Left lung (tissue), 10 donors: Measurements from ENCODE around the gene CLDN5. TPM values are rescaled to one million over a fixed set of nuclear protein-coding genes. Genes with fewer than 3 reads are reported as not detected.
A peak's percentile ranks its signal among the peaks of the same experiment; 100 is the strongest.
"Not testable (repeated sequence)": the region's sequence is repeated elsewhere in the genome, so short reads cannot be mapped to it uniquely, and the experiment has no call there.

ENCODE experiments used
- ATAC-seq: fragments of 200-7000 bp; cut with Tn5 transposase; one replicate; pipeline ENCODE4 v1.9.1; 2020; ENCODE audit warnings: moderate library complexity
- DNase-seq, 4 donors: peaks; one replicate each; pipeline ENCODE4 v3.0.0-alpha.2; 2013 to 2020
- H3K27ac ChIP-seq, 2 donors: fragments of 200-600 bp; sonication (generic) in 1 of 2; one replicate each; pipeline versions ENCODE4 v1.5.0 to v1.8.0; 2020 to 2021
- H3K27me3 ChIP-seq, 2 donors: fragments of 200-600 bp; sonication (generic) in 1 of 2; one replicate each; pipeline versions ENCODE4 v1.5.0 to v1.8.0; 2020 to 2021
- H3K36me3 ChIP-seq, 2 donors: fragments of 200-600 bp; sonication (generic) in 1 of 2; one replicate each; pipeline versions ENCODE4 v1.5.0 to v1.8.0; 2020 to 2021
- H3K4me1 ChIP-seq, 2 donors: fragments of 200-600 bp; one replicate each; pipeline ENCODE4 v1.8.0; 2021
- H3K4me3 ChIP-seq, 2 donors: fragments of 200-600 bp; sonication (generic) in 1 of 2; one replicate each; pipeline versions ENCODE4 v1.5.0 to v1.8.0; 2020 to 2021; ENCODE audit warnings: mild to moderate bottlenecking in 1 of 2
- H3K9me3 ChIP-seq, 2 donors: fragments of 200-600 bp; sonication (generic) in 1 of 2; one replicate each; pipeline versions ENCODE4 v1.5.0 to v1.8.0; 2020 to 2021
- intact Hi-C, 2 donors: fragments of 100-400 bp; cut with DNase I; formaldehyde crosslinking; loops; one replicate each; pipeline versions ENCODE4 v1.11.2 to v1.14.2; 2022
- polyA plus RNA-seq, 6 donors: library from polyadenylated mRNA; unstranded; fragments of 120-200 nt; gene quantifications; one replicate each; pipeline ENCODE4 v1.2.1, GENCODE V29; 2013; ENCODE audit not compliant: insufficient read length in 6 of 6
- total RNA-seq, 2 donors: library from RNA; stranded (reverse); fragmentation: NEBNext Ultra II Directional; extraction: Animal tissue kit (Norgen Biotek cat#: 25700); gene quantifications; one replicate each; pipeline ENCODE4 v1.2.1, GENCODE V29; 2021
- TF ChIP-seq, protein P1 (sequence below), 2 donors: fragments of 200-600 bp; sonication (generic) in 1 of 2; IDR thresholded peaks; one replicate each; pipeline versions ENCODE4 v1.5.0 to v1.8.0; 2021; ENCODE audit warnings: antibody characterized with exemption in 2 of 2
- donor health status: DM: no; HTN: yes; CAD: no.
- donor health status: DM: no; HTN: no; CAD: no.

Gene CLDN5
- total and polyA plus RNA-seq, 8 donors: 56.4 to 90.7 (median 70.8) TPM

DNA sequence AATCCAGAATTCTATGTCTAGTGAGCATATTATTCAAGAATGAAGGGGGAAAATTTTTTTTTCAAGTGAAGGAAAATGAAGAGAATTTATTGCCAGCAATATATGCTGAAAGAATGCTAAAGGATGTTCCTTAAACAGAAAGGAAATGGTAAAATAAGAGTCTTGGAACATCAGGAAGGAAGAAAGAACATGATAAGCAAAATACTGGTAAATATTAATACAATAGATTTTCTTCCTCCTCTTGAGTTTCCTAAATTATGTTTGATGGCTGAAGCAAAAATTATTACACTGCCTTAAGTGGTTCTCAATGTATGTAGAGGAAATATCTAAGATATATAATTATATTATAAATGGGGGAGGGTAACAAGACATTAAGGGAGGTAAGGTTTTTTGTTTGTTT lies 9.6 kb upstream of the CLDN5 start:
- Histone ChIP-seq H3K36me3 (no peaks in the 10 kb centered on the region), H3K9me3 (no peaks in the 10 kb centered on the region), H3K4me1 (no peaks in the 10 kb centered on the region), H3K4me3 (no peak overlapping the region), H3K27me3 (no peaks in the 10 kb centered on the region), H3K27ac (peak overlapping the region in 1 of 2 donors; percentile 6)
- TF ChIP-seq, protein P1, sequence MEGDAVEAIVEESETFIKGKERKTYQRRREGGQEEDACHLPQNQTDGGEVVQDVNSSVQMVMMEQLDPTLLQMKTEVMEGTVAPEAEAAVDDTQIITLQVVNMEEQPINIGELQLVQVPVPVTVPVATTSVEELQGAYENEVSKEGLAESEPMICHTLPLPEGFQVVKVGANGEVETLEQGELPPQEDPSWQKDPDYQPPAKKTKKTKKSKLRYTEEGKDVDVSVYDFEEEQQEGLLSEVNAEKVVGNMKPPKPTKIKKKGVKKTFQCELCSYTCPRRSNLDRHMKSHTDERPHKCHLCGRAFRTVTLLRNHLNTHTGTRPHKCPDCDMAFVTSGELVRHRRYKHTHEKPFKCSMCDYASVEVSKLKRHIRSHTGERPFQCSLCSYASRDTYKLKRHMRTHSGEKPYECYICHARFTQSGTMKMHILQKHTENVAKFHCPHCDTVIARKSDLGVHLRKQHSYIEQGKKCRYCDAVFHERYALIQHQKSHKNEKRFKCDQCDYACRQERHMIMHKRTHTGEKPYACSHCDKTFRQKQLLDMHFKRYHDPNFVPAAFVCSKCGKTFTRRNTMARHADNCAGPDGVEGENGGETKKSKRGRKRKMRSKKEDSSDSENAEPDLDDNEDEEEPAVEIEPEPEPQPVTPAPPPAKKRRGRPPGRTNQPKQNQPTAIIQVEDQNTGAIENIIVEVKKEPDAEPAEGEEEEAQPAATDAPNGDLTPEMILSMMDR (IDR thresholded peaks at IDR 0.05): no peak
- intact Hi-C loops: no loop called here
- no peak for ATAC-seq
- no peak for DNase-seq

DNA sequence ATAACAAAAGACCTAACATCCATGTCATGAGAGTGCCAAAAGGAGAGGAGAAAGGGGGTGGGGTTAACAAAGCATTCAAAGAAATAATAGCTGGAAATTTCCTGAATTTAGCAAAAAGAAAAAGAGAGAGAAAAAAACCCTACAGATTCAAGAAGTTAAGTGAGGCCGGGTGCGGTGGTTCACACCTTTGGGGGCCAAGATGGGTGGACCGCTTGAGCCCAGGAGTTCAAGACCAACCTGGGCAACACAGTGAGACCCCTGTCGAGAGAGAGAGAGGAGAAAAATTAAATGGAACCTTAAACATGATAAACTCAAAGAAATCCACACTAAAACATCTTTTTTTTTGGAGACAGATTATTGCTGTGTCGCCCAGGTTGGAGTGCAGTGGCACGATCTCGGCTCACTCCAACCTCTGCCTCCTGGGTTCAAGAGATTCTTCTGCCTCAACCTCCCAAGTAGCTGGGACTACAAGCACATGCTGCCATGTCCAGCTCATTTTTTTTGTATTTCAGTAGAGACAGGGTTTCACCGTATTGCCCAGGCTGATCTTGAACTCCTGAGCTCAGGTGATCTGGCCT lies 8.9 kb upstream of the CLDN5 start:
- TF ChIP-seq, protein P1 (IDR thresholded peaks at IDR 0.05): no peak
- no peaks in the 10 kb centered on the region for H3K9me3 ChIP-seq
- intact Hi-C loops: no loop called here
- H3K27ac ChIP-seq: peak overlapping the region in 1 of 2 donors; percentile 6
- H3K4me1 ChIP-seq: no peaks in the 10 kb centered on the region
- no peak overlapping the region for H3K4me3 ChIP-seq
- DNase-seq (no peak), ATAC-seq (no peak)
- H3K36me3 ChIP-seq: no peaks in the 10 kb centered on the region
- no peaks in the 10 kb centered on the region for H3K27me3 ChIP-seq

DNA sequence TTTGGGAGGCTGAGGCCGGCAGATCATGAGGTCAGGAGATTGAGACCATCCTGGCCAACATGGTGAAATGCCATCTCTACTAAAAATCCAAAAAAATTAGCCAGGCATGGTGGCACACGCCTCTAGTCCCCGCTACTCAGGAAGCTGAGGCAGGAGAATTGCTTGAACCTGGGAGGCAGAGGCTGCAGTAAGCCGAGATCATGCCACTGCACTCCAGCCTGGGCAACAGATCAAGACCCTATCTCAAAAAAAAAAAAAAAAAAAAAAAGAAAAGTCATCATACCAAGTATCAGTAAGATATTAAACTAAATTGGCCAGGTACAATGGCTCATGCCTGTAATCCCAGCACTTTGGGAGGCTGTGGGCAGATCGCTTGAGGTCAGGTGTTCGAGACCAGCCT lies 7.1 kb upstream of the CLDN5 start:
- DNase-seq, intact Hi-C loops, H3K9me3 ChIP-seq, ATAC-seq, H3K4me3 ChIP-seq, H3K27ac ChIP-seq, H3K36me3 ChIP-seq, H3K27me3 ChIP-seq: not testable (repeated sequence)
- H3K4me1 ChIP-seq: peaks cover 0 to 12% of the 10 kb centered on the region in 2 donors

DNA sequence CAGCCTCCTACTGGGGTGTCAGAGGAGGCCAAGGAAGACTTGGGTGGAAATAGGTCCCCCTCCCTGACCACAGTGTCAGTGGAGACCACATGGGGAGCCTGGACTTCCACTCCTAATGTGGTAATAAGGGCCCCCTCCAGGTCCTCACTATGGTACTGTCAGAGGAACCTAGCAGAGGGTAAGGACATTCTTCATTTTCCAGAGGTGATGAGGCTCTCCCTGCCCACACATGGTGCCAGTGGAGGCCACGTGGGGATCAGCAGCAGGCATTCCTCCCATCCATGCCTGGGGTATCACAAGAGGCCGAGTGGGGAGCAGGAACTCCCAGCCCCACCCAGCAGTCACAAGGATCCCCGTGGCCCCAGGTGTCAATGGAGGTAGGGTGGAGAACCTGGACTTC lies 6.5 kb upstream of the CLDN5 start:
- H3K4me3 ChIP-seq: no peak overlapping the region
- H3K27me3 ChIP-seq: peaks cover 0 to 6% of the 10 kb centered on the region in 2 donors
- H3K27ac ChIP-seq: no peak overlapping the region
- H3K4me1 ChIP-seq: peaks cover 0 to 12% of the 10 kb centered on the region in 2 donors
- intact Hi-C loops: no loop called here
- TF ChIP-seq, protein P1 (IDR thresholded peaks at IDR 0.05): no peak
- DNase-seq: no peak
- ATAC-seq: no peak
- H3K9me3 ChIP-seq: no peaks in the 10 kb centered on the region
- no peaks in the 10 kb centered on the region for H3K36me3 ChIP-seq

DNA sequence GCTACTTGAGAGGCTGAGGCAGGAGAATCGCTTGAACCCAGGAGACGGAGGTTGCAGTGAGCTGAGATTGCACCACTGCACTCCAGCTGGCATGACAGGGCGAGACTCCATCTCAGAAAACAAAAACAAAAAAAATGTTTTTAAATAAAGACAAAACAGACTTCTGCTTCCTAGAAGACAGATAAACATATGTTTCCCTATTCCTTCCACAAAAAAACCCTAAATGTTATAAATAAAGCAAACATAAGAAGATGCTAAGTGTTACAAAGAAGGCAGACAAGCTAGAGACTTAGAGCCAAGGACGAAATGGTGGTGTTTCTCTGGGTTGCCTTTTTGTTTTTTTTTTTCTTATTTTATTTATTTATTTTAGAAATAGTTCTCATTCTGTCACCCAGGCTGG lies 5.6 kb upstream of the CLDN5 start:
- H3K27me3 ChIP-seq: peaks cover 9 to 15% of the 10 kb centered on the region in 2 donors
- H3K27ac ChIP-seq: no peak overlapping the region
- peaks cover 0 to 14% of the 10 kb centered on the region in 2 donors for H3K4me1 ChIP-seq
- DNase-seq (no peak), ATAC-seq (no peak)
- no peaks in the 10 kb centered on the region for H3K36me3 ChIP-seq
- TF ChIP-seq, protein P1 (IDR thresholded peaks at IDR 0.05): no peak
- H3K9me3 ChIP-seq: no peaks in the 10 kb centered on the region
- no peak overlapping the region for H3K4me3 ChIP-seq
- intact Hi-C loops: no loop called here

DNA sequence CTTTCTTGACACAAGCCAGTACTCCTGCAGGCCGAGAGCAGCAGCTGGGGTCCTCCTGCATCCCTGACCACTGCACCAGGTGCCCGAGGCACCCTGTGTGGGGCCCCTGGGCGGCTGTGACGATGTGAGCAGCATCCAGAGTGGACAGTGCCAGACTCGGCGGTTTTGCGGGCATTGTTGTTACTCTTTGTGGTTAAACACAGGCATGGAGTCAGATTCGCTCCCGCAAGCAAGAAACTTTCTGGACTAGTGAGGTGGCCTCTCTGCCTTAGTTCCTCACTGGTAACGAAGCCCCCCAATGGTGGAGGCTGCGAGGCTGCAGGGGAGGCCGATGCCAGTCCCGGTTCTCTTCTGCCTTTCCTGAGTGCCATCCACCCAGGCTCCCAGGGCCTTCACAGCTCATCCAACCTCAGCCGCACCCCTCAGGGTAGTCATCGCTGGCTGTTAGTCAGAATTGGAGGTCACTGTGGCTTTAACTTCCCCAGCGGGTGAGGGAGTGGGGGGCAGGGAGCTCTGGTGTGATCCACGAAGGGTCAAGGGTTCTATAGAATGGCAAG lies 3.7 kb upstream of the CLDN5 start:
- TF ChIP-seq, protein P1 (IDR thresholded peaks at IDR 0.05): no peak
- no peak overlapping the region for H3K4me3 ChIP-seq
- H3K4me1 ChIP-seq: peaks cover 5 to 32% of the 10 kb centered on the region in 2 donors
- intact Hi-C loops: no loop called here
- no peaks in the 10 kb centered on the region for H3K9me3 ChIP-seq
- H3K27me3 ChIP-seq: peaks cover 26 to 34% of the 10 kb centered on the region in 2 donors
- ATAC-seq (no peak), DNase-seq (no peak)
- H3K27ac ChIP-seq: peak overlapping the region in 1 of 2 donors; percentile 33
- no peaks in the 10 kb centered on the region for H3K36me3 ChIP-seq
